ENCODE measurements around the gene SMARCD1. TPM values are rescaled to one million over a fixed set of nuclear protein-coding genes. Genes with fewer than 3 reads are reported as not detected.
"Not testable (repeated sequence)": the region's sequence is repeated elsewhere in the genome, so short reads cannot be mapped to it uniquely, and the experiment has no call there.

Gene SMARCD1
- total and polyA plus RNA-seq, 11 donors = 8.5 to 35.7 (median 19.3) TPM

- Histone ChIP-seq H3K27me3 (no peaks in the 10 kb centered on the region), H3K27ac (no peak overlapping the region), H3K9me3 (no peaks in the 10 kb centered on the region), H3K4me3 (no peak overlapping the region), H3K36me3 (peaks cover 0 to 19% (median 8%) of the 10 kb centered on the region in 9 donors), H3K4me1 (peaks cover 0 to 31% (median 6%) of the 10 kb centered on the region in 12 donors)
- intact Hi-C loops (cut with DNase I) = no loop called here
- ATAC-seq (no peak), DNase-seq (no peak)
- 94 to 98% (median 97%) methylated on average over 4 of the region's 4 CpGs for WGBS, 4 donors
- TF ChIP-seq CTCF (IDR thresholded peaks at IDR 0.05) (no peak), POLR2A (IDR thresholded peaks at IDR 0.05) (no peak)
Observed at GRCh38 chr12:50147281-50147680, 62.1 kb downstream of the SMARCD1 start.

GRCh38 chr12:50148011-50148410 lies 62.9 kb downstream of the SMARCD1 start:
- H3K27ac ChIP-seq; H3K9me3 ChIP-seq; H3K4me3 ChIP-seq; ATAC-seq; H3K27me3 ChIP-seq; intact Hi-C loops (cut with DNase I); DNase-seq: not testable (repeated sequence)
- Histone ChIP-seq H3K36me3 (peaks cover 0 to 12% (median under 1%) of the 10 kb centered on the region in 9 donors), H3K4me1 (peaks cover 0 to 25% (median 4%) of the 10 kb centered on the region in 12 donors)
- 89 to 93% (median 92%) methylated on average over 6 of the region's 6 CpGs for WGBS, 4 donors

- no peak overlapping the region for H3K27ac ChIP-seq
- no peak for ATAC-seq
- no peaks in the 10 kb centered on the region for H3K27me3 ChIP-seq
- no peak overlapping the region for H3K4me3 ChIP-seq
- peaks cover 0 to 11% (median 0%) of the 10 kb centered on the region in 9 donors for H3K36me3 ChIP-seq
- 64 to 67% (median 65%) methylated on average over 3 of the region's 3 CpGs for WGBS, 4 donors
- no peak for TF ChIP-seq CTCF (IDR thresholded peaks at IDR 0.05)
- no peak for TF ChIP-seq POLR2A (IDR thresholded peaks at IDR 0.05)
- H3K9me3 ChIP-seq = no peaks in the 10 kb centered on the region
- no peak for DNase-seq
- H3K4me1 ChIP-seq = peaks cover 0 to 23% (median 2%) of the 10 kb centered on the region in 12 donors
- intact Hi-C loops (cut with DNase I) = no loop called here
Observed at GRCh38 chr12:50149311-50149710, 64.2 kb downstream of the SMARCD1 start.

Other genes starting within 250 kb of the SMARCD1 start
- 1 to 10 TPM; 1.7 to 3.9 (median 2.4) TPM for gene BCDIN3D, start 242.2 kb upstream of the SMARCD1 start, total RNA-seq
- 1 to 10 TPM; 1.6 to 2.2 TPM for gene BCDIN3D, start 242.2 kb upstream of the SMARCD1 start, polyA plus RNA-seq
- 10 to 100 TPM in 2 of 9 donors, 1 to 10 TPM in 6, under 1 TPM in 1; 0.33 to 15.0 (median 3.2) TPM for gene FAIM2, start 181.4 kb upstream of the SMARCD1 start, total RNA-seq
- 1 to 10 TPM; 5.0 to 6.0 TPM for gene FAIM2, start 181.4 kb upstream of the SMARCD1 start, polyA plus RNA-seq
- not detected for gene AQP2, start 134.6 kb upstream of the SMARCD1 start, total RNA-seq
- gene AQP2, start 134.6 kb upstream of the SMARCD1 start, polyA plus RNA-seq = not detected
- gene AQP5, start 123.5 kb upstream of the SMARCD1 start, total RNA-seq = under 1 TPM in 5 of 9 donors, not detected in 4; 0.20 to 0.63 (median 0.44) TPM
- under 1 TPM; 0.61 to 0.78 TPM for gene AQP5, start 123.5 kb upstream of the SMARCD1 start, polyA plus RNA-seq
- not detected for gene AQP6, start 112.4 kb upstream of the SMARCD1 start, total RNA-seq
- gene AQP6, start 112.4 kb upstream of the SMARCD1 start, polyA plus RNA-seq = under 1 TPM; 0.04 TPM
- gene RACGAP1, start 59.8 kb upstream of the SMARCD1 start, total RNA-seq = 10 to 100 TPM in 1 of 9 donors, 1 to 10 TPM in 8; 1.9 to 17.8 (median 5.2) TPM
- gene RACGAP1, start 59.8 kb upstream of the SMARCD1 start, polyA plus RNA-seq = 1 to 10 TPM in 1 of 2 donors, under 1 TPM in 1; 0.91 to 5.8 TPM
- 1 to 10 TPM in 4 of 9 donors, under 1 TPM in 5; 0.31 to 1.8 (median 0.87) TPM for gene ASIC1, start 27.7 kb upstream of the SMARCD1 start, total RNA-seq
- gene ASIC1, start 27.7 kb upstream of the SMARCD1 start, polyA plus RNA-seq = under 1 TPM; 0.38 to 0.71 TPM
- gene GPD1, start 18.7 kb downstream of the SMARCD1 start, total RNA-seq = 10 to 100 TPM in 4 of 9 donors, 1 to 10 TPM in 5; 7.4 to 75.8 (median 9.7) TPM
- gene GPD1, start 18.7 kb downstream of the SMARCD1 start, polyA plus RNA-seq = 10 to 100 TPM in 1 of 2 donors, 1 to 10 TPM in 1; 10.0 to 18.1 TPM
- 100 to 1,000 TPM; 134 to 217 (median 154) TPM for gene COX14, start 26.9 kb downstream of the SMARCD1 start, total RNA-seq
- 100 to 1,000 TPM; 172 to 178 TPM for gene COX14, start 26.9 kb downstream of the SMARCD1 start, polyA plus RNA-seq
- 10 to 100 TPM in 4 of 9 donors, 1 to 10 TPM in 5; 6.8 to 28.4 (median 9.3) TPM for gene CERS5, start 82.0 kb downstream of the SMARCD1 start, total RNA-seq
- gene CERS5, start 82.0 kb downstream of the SMARCD1 start, polyA plus RNA-seq = 10 to 100 TPM; 12.6 to 21.6 TPM
- gene LIMA1, start 198.2 kb downstream of the SMARCD1 start, total RNA-seq = 10 to 100 TPM; 12.7 to 38.8 (median 14.8) TPM
- gene LIMA1, start 198.2 kb downstream of the SMARCD1 start, polyA plus RNA-seq = 10 to 100 TPM; 11.6 to 13.1 TPM